ENCODE measurements around the gene NELFA.

The NELFA gene

DNA sequence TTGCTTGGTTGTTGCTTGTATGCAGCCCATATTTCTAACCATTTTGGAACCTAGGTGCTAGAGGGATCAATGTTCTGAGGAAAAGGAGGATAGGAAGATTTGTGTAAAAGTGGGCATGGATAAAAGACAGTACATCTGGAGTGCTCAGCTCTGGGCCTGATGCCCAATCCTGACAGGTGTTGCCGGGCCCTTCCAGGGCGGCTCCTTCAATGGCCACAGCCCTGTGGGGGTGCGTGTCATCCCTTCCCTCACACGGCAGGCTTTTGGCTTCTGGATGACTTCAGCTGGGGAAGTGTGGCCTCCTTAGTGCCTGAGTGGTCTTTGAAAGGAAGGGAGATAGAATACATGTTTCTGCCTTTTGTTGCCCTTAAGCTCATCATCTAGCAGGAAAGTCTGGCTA lies 47.2 kb downstream of the NELFA start:
- DNase-seq: no peak

- DNase-seq: no peak
Observed at GRCh38 chr4:1961038-1961437, 47.7 kb downstream of the NELFA start.

DNA sequence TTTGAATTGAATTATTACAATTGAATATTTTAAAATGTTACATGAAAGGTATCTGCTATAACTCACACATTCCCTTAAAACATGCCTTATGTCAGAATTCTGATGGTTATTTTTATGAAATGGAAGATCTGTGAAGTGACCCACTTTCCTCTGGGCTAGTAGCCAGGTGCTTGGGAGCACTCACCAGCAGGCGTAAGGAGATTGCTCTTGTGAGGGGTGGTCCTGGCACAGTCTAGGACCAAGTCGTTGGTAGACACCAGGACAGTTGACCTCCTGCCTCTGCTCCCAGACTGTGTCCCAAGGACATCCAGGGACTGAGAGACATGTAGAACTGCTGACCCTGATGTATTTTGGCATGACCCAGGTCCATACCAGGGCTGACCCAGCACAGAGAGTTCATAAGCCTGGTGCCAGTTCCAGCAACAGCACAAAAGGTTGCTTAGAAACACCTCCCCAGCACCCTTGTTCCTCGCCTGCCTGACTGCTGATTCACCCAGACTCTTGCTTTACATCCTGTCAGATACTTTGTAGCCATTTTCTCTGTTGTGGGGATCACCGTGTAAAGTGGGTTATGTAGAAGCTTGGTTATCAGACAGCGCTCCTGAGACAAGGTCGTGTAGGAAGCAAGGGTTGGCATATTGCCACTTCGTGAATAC lies 48.5 kb downstream of the NELFA start:
- DNase-seq: no peak

DNA sequence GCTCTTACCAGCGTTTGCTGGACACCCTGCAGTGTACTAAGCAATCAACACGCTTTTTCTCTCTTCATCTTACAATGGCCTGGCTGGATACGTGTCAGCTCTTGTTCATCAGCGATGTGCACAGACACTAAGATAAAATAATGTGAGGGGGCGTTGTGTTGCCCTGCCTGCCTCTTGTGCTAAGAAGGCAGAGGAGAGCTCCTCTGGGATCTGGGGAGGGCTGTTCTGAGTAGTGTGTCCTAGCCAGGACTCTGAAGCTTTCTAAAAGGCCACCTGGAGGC lies 49.7 kb downstream of the NELFA start:
- no peak for DNase-seq

DNA sequence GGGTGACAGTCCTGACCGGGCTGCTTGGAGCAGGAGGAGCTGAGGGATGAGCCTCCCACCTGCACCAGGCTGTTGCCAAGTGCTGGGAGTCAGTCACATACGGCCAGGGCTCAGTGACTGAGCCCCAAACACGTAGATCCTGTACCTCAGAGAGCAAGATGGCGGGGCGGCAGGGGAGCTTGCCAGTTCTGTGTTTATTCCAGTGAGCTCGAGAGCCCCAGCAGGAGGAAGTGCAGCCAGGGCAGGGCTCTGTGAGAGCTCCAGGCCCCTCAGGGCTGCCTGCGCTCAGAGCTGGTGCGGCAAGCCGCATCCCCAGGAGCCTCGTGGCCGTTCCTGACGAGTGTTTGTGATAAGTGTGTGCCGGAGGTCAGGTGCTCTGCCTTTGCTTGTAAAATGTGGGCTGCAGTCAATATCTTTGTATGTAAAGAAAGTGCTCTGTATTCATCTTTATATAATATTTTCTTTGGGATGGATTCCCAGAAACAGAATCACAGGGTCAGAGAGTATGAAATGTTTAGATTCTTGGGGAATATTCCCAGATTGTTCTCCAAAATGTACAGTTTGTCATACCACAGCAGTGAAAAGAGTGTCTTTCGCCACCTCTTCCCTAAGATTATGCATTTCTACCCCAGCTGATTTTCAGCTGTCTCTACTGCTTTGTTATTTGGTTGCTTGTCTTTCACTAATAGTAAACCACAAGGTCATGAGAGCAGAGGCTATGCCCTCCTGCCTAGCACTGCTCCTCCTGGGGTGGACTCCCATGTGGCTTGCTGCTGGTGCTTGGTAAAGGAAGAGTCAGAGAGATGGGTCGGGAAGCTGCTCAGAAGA lies 50.3 kb downstream of the NELFA start:
- no peak for DNase-seq

DNA sequence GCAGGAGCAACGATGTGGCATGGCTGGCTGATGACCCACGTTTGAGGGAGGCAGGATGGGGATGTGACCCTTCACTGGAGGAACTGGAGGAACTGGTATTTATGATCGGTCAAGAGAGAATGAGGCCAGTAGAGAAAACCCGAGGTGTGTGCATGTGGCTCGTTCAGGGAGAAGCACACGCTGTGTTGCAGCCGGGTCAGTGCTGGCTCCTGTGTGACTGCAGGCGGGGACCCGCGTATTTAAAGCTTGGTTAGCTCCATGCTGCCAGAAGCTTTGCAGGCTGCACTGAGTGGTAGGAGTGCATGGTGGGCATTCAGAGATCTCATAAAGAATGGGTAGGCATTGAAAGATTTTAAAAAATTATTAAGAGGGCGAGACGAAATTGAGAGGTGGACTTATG lies 52.1 kb downstream of the NELFA start:
- no peak for DNase-seq

GRCh38 chr4:1953335-1953734 lies 55.4 kb downstream of the NELFA start:
- DNase-seq: no peak

GRCh38 chr4:1952719-1953118 lies 56.1 kb downstream of the NELFA start:
- no peak for DNase-seq

GRCh38 chr4:1952058-1952700 lies 56.6 kb downstream of the NELFA start:
- DNase-seq: no peak

DNA sequence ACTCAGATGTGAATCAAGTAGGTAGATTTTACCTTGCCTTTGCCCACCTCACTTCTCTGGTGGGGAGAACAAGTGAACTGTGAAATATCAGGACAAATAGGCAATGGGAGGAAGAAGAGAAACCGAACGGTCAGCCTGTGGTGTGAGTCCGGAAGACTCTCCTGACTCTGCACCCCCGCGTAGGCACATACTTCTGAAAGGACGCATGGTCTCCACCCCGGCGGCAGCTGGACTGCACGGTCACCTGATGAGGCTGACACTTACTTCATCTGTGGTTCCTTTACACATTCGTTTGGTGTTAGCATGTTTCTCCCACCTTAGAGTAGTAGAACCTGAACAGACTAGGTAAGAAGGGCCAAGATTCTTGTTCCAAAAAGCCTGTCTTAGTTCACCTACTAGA lies 58.4 kb downstream of the NELFA start:
- no peak for DNase-seq

DNA sequence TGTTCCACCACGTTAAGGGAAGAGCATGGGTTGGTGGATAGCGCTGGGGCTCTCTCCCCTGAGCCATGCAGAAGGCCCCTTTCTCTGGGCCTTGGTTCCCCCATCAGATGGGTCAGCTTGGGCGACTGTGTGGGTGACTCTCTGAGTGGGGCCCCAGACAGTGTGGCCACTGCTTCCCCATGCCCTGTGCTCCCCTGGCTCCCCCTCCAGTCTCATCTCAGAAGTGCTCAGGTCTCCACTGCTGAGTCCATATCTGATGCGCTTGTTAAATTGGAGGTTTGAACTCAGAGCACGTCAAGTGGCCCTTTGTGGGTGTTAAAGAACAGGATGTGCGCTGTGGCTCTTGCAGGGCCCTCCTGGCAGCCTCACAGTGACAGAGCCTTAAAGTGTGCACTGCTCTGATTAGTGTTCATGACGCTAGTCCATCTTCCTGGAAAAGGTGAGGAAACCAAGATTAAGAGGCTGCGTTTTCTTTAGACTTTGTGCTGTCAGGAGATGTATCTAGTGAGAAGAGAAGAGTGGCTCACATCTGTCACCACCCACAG lies 59.8 kb downstream of the NELFA start:
- no peak for DNase-seq

GRCh38 chr4:1948232-1948631 lies 60.5 kb downstream of the NELFA start:
- no peak for DNase-seq

DNA sequence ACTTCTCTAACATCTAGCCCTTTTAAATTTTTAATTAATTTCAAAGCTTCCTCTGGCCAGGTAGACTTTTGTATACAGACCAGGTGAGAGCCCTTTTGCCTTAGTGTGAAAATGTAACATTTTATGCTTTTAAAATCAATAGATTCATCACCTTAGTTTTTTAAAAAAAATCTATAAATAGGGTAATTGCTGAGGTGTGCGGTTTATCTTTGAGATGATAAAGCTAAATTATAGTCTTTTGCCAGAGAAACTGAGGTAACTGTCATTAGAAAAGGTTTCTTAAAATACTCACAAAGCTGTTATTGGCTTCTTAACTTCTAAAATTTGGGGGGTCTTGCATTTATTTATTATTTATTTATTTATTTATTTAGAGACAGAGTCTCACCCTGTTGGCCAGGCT lies 62.9 kb downstream of the NELFA start:
- no peak for DNase-seq

DNA sequence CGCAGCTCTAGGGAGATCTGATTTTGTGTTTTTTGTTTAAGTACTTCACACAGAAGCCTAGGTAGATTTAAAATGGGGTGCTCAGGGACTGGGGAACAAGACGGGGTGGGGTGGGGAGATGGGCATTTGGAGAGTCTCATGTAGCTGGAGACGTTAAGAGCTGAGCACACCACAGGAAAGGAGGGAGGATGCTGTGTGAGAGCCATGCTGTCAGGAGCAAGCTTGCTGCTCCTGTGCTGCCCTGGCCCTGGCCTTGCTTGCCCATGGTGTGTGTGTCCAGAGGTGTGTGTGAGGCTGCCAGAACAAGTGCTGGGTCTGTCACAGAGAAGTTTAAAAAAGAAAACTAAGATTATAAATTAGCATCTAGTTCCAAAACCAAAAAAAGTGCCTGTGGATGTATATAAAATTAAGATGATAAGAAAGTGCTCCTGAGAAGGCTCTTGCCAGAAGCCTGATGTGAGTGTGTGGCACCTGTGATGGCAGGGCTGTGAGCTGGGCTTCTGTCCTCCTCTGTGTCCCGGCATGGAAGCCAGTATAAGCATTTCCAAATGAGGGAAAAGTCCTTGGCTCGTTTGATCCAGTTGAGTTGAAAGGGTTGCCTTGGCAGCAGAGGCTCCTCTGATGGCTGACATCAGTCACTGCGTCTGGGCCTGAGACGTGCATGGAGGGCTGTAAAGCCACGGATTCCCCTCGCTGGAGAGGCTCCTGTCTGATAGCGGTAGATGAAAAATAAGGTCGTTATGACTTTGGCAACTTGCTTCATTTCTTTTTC lies 63.5 kb downstream of the NELFA start:
- no peak for DNase-seq

DNA sequence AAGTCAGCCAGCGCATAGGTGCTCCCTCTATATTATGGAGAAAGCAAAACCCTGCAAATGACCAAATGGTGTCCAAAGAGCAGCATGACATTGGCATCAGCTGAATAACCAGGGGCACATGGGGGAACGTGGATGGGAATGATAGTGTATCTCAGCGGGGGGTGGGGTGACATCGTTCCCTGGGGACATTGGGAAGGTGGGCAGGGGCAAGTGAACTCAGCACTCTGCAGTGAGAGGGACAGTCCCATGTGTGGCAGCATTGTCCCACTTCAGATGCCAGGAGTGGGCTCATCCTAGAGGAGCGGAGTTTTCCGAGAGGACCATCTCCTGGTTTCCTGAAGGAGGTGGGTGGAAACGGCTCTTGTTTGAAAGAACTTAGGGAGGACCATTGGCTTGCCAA lies 64.8 kb downstream of the NELFA start:
- DNase-seq: no peak

GRCh38 chr4:1940566-1940965 lies 68.2 kb downstream of the NELFA start:
- no peak for DNase-seq

DNA sequence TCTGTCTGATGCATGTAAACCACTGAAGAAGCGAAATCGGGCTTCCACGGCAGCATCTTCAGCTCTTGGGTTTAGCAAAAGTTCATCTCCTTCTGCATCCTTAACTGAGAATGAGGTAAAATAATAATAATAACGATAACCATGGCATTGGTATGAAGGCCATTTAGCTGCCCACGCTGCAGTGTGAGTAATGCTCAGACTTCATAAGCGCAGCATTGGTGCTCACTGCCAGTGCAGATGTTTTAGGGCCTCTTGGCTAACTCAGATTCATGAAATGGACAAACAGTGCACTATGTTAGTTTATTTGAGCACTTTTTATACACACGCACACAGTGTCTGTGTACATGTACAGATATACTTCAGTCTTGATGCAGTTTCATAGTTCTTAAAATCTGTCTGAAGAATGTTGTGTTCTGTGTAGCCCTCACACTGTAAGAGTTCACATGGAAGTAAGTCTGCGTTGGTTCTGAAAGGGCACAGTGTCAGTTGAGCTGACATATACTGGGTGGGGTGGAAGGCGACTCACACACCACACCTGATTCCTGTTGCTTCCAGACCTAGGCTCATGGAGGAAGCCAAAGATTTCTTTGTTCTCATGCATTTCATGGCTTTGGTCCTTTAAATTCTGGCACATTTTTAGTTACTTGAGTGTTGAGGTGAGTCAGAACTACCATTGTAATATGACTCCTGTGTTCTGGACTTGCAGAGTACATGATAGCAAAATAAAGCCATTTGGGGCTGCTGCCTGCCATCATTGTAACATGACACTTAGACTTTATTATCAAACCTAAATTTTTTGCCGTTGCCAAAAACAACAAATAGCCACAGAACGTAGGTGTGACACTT lies 68.9 kb downstream of the NELFA start:
- DNase-seq: no peak

- no peak for DNase-seq
Observed at GRCh38 chr4:1938027-1938426, 70.7 kb downstream of the NELFA start.

DNA sequence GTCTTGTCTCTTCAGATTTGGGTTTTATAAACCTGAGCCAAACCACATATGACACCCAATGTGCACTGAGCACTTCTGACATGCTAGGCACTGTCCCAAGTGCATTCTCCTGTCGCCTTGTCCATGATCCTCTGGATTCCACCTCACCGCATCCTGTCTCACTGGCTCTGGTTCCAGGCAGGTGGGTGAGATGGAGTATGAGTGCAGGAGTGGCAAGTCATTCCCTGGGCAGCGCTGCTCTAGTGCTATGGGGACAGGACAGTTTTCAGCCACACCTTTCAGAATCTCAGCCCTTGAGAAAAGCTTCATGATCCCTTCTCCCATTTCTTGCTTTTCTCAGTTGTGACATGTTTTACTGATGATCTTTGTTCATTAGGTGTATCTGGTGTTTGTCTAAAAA lies 71.2 kb downstream of the NELFA start:
- DNase-seq: no peak

DNA sequence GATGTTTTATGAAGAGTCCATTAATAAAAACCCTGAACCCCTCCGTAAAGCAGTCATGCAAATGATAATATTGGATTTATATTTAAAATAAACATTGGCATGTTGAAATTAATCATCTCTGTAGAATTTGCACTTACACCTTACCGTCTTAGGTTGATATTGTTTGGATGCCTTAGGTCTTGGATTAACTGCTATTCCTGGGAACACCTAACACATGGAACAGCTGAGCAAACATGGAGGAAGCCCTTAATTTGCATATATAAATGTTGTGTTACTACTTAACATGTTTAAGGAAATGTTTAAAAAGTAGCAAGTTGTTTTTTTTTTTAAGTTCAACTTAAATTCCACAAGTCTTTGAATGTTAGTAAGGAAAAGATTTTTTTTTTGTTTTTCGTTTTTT lies 75.1 kb downstream of the NELFA start:
- no peak for DNase-seq

DNA sequence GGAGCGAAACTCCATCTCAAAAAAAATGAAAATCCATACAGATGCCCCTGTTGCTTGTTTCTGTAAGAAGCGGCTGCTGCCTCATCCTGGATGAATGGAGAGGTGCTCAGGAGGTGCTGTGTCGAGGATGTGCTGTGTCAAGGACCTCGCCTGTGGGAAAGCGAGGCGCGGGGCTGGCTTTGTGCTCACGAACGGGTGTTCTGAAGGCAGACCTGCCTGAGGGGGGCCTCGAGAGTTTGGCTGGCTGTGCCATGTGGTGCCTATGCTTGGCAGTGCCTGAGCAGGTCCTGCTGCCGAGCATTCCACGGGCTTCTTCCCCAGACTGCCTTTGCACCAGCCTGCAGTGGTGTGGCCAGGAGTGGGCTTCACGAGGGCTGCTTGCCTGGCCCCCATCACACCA lies 76.0 kb downstream of the NELFA start:
- DNase-seq: no peak

All from MV-4-11 (cell line).